ENCODE data around the gene SYT1. TPM values are rescaled to one million over a fixed set of nuclear protein-coding genes. Genes with fewer than 3 reads are reported as not detected.

The SYT1 gene
- total RNA-seq, 1 donor from 2014 or later, result 19.5 TPM

- Mint-ChIP-seq H3K36me3 (ENCODE audit: low read depth) (no peaks in the 10 kb centered on the region), H3K27me3 (ENCODE audit: low read depth) (no peaks in the 10 kb centered on the region), H3K4me1 (no peaks in the 10 kb centered on the region), H3K27ac (ENCODE audit: unreplicated experiment) (no peak overlapping the region), H3K9me3 (no peaks in the 10 kb centered on the region), H3K4me3 (no peak overlapping the region)
- DNase-seq (ENCODE audit: low read depth, low spot score), result no peak
- TF ChIP-seq CTCF (conservative IDR thresholded peaks at IDR 0.05), result no peak
Measured at GRCh38 chr12:78918268-78918667, 53.7 kb downstream of the SYT1 start.

- no peak overlapping the region for H3K27ac Mint-ChIP-seq (ENCODE audit: unreplicated experiment)
- no peaks in the 10 kb centered on the region for H3K36me3 Mint-ChIP-seq (ENCODE audit: low read depth)
- no peaks in the 10 kb centered on the region for H3K9me3 Mint-ChIP-seq
Measured at GRCh38 chr12:78928200-78929074, 63.9 kb downstream of the SYT1 start.

GRCh38 chr12:78929075-78929418 is 64.5 kb downstream of the SYT1 start:
- TF ChIP-seq CTCF (conservative IDR thresholded peaks at IDR 0.05), result no peak
- Mint-ChIP-seq H3K9me3 (no peaks in the 10 kb centered on the region), H3K27ac (ENCODE audit: unreplicated experiment) (no peak overlapping the region), H3K27me3 (ENCODE audit: low read depth) (no peaks in the 10 kb centered on the region), H3K4me1 (peaks cover 5% of the 10 kb centered on the region), H3K4me3 (no peak overlapping the region), H3K36me3 (ENCODE audit: low read depth) (no peaks in the 10 kb centered on the region)
- no peak for DNase-seq (ENCODE audit: low read depth, low spot score)

More at GRCh38 chr12:78928200-78929074, 63.9 kb downstream of the SYT1 start:
- H3K4me1 Mint-ChIP-seq, result peaks cover 5% of the 10 kb centered on the region
- H3K27me3 Mint-ChIP-seq (ENCODE audit: low read depth), result no peaks in the 10 kb centered on the region
- DNase-seq (ENCODE audit: low read depth, low spot score), result no peak
- TF ChIP-seq CTCF (conservative IDR thresholded peaks at IDR 0.05), result no peak
- no peak overlapping the region for H3K4me3 Mint-ChIP-seq

GRCh38 chr12:78931466-78931990 is 67.0 kb downstream of the SYT1 start:
- H3K4me1 Mint-ChIP-seq, result peaks cover 5% of the 10 kb centered on the region
- no peak overlapping the region for H3K27ac Mint-ChIP-seq (ENCODE audit: unreplicated experiment)
- H3K27me3 Mint-ChIP-seq (ENCODE audit: low read depth), result no peaks in the 10 kb centered on the region
- no peak for TF ChIP-seq CTCF (conservative IDR thresholded peaks at IDR 0.05)
- H3K9me3 Mint-ChIP-seq, result no peaks in the 10 kb centered on the region
- no peaks in the 10 kb centered on the region for H3K36me3 Mint-ChIP-seq (ENCODE audit: low read depth)
- no peak overlapping the region for H3K4me3 Mint-ChIP-seq
- no peak for DNase-seq (ENCODE audit: low read depth, low spot score)

- no peaks in the 10 kb centered on the region for H3K27me3 Mint-ChIP-seq (ENCODE audit: low read depth)
- no peak overlapping the region for H3K27ac Mint-ChIP-seq (ENCODE audit: unreplicated experiment)
- no peaks in the 10 kb centered on the region for H3K36me3 Mint-ChIP-seq (ENCODE audit: low read depth)
- no peak for DNase-seq (ENCODE audit: low read depth, low spot score)
- H3K4me3 Mint-ChIP-seq, result no peak overlapping the region
- no peak for TF ChIP-seq CTCF (conservative IDR thresholded peaks at IDR 0.05)
- H3K4me1 Mint-ChIP-seq, result peaks cover 5% of the 10 kb centered on the region
- no peaks in the 10 kb centered on the region for H3K9me3 Mint-ChIP-seq
Measured at GRCh38 chr12:78933014-78933413, 68.4 kb downstream of the SYT1 start.

All from neural crest cell (in vitro differentiated cells).